Lower lobe of right lung (tissue), 2 donors: ENCODE data around the gene PCBP3. TPM values are rescaled to one million over a fixed set of nuclear protein-coding genes. Genes with fewer than 3 reads are reported as not detected.

Experiments used
- ATAC-seq, 2 donors: fragments of 200-7000 bp; cut with Tn5 transposase; one replicate each; pipeline ENCODE4 v1.9.1; 2020 to 2022; ENCODE audit warnings: mild to moderate bottlenecking in 2 of 2, moderate library complexity in 2 of 2
- DNase-seq: peaks from one replicate; pipeline ENCODE4 v3.0.0-alpha.2; 2020
- H3K27ac ChIP-seq: fragments of 200-600 bp; one replicate; pipeline ENCODE4 v1.8.0; 2022
- H3K27me3 ChIP-seq: fragments of 200-600 bp; one replicate; pipeline ENCODE4 v1.8.0; 2022; ENCODE audit warnings: low read depth
- H3K36me3 ChIP-seq: fragments of 200-600 bp; one replicate; pipeline ENCODE4 v1.8.0; 2022; ENCODE audit warnings: mild to moderate bottlenecking
- H3K4me1 ChIP-seq: fragments of 200-600 bp; one replicate; pipeline ENCODE4 v1.8.0; 2022
- H3K4me3 ChIP-seq: fragments of 200-600 bp; one replicate; pipeline ENCODE4 v1.8.0; 2022; ENCODE audit warnings: mild to moderate bottlenecking
- H3K9me3 ChIP-seq: fragments of 200-600 bp; one replicate; pipeline ENCODE4 v1.8.0; 2022
- intact Hi-C: fragments of 100-400 bp; cut with DNase I; formaldehyde crosslinking; loops from one replicate; pipeline ENCODE4 v1.11.0; 2022
- total RNA-seq: library from RNA; stranded (reverse); fragmentation: NEBNext Ultra II Directional; extraction: Animal tissue kit (Norgen Biotek cat#: 25700); gene quantifications from one replicate; pipeline ENCODE4 v1.2.1, GENCODE V29; 2021
- TF ChIP-seq, protein P1 (sequence below): fragments of 200-600 bp; IDR thresholded peaks from one replicate; pipeline ENCODE4 v1.8.0; 2022; ENCODE audit warnings: antibody characterized with exemption, mild to moderate bottlenecking
- donor health status: DM: no; HTN: yes; CAD: no; lungs with severe emphysema.

The PCBP3 gene
- total RNA-seq, 1 donor from 2014 or later = 4.5 TPM

DNA sequence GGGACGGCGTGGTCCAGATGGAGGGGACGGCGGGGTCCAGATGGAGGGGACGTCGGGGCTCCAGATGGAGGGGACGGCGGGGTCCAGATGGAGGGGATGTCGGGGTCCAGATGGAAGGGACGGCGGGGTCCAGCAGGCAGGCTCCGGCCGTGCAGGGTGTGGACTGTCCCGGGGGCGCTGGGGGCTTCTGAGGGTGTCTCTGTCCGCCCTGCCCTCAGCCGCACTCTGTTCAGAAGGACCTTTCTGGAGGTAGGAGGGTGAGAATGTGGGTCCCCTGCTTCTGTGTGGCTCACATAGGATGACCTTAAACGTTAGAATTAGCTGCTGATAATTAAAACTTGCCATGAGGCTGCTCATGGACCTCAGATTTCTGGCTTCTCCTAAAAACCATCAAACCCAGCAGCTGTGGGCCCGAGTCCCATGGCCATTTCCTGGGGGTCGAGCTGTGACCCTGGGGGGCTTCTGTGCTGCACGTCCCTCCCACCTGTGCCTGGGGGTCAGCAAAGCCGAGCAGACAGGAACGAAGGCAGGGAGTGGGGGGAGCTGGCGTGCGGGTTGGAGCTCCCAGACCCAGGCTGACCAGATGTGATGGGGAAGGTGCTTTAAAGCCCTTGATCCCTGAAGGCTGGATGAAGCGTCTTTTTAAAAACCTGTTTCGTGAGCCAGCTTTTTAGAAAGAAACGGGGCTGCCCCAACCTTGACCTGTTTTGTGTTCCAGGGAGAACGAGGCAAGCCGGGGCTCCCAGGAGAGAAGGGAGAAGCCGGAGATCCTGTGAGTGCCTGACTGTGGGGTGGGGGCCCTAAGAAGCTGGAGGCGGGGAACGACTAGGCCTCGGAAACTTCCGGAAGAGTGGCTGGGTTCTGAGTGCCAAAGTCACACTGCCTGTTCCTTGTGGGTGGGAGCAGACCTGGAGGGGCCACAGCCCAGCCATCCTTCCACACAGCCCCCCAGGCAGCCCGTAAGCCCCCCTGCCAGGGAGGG lies 345.1 kb downstream of the PCBP3 start:
- Histone ChIP-seq H3K27ac (no peak overlapping the region), H3K4me3 (no peak overlapping the region), H3K9me3 (no peaks in the 10 kb centered on the region), H3K27me3 (no peaks in the 10 kb centered on the region), H3K36me3 (peaks cover 39% of the 10 kb centered on the region), H3K4me1 (no peaks in the 10 kb centered on the region)
- TF ChIP-seq, protein P1, sequence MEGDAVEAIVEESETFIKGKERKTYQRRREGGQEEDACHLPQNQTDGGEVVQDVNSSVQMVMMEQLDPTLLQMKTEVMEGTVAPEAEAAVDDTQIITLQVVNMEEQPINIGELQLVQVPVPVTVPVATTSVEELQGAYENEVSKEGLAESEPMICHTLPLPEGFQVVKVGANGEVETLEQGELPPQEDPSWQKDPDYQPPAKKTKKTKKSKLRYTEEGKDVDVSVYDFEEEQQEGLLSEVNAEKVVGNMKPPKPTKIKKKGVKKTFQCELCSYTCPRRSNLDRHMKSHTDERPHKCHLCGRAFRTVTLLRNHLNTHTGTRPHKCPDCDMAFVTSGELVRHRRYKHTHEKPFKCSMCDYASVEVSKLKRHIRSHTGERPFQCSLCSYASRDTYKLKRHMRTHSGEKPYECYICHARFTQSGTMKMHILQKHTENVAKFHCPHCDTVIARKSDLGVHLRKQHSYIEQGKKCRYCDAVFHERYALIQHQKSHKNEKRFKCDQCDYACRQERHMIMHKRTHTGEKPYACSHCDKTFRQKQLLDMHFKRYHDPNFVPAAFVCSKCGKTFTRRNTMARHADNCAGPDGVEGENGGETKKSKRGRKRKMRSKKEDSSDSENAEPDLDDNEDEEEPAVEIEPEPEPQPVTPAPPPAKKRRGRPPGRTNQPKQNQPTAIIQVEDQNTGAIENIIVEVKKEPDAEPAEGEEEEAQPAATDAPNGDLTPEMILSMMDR = no peak
- intact Hi-C loops = no loop called here
- no peak for ATAC-seq
- DNase-seq = no peak

DNA sequence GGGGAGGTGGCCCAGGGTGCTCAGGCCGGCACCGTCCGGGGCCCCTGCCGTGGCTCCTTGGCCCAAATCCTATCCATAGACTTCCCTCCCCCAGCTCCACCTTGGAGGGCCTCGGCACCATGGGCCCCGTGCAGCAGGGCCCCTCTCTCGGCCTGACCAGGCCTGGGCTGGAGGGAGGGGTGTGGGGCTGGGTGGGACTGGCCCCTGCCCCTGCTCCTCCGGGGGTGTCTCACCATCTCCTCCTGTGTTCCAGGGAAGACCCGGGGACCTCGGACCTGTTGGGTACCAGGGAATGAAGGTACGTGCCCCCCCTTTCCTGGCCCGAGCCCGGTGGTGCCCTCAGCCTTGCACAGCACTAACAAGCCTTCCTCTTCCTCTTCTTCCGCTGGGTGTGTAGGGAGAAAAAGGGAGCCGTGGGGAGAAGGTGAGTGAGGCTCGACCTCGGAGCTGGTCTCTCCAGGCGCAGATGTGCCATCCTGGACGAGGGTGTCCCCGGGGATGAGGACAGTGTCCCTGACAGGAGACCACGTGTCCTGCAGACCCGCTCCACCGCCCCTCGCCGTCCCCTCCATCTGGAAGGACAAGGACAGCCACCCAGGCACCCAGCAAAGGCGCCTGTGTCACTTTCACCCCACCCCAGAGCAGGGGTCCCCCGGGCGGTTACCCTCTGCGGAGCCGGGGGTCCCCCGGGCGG lies 346.0 kb downstream of the PCBP3 start:
- no peaks in the 10 kb centered on the region for H3K27me3 ChIP-seq
- no peaks in the 10 kb centered on the region for H3K9me3 ChIP-seq
- H3K4me1 ChIP-seq = no peaks in the 10 kb centered on the region
- no peak overlapping the region for H3K27ac ChIP-seq
- ATAC-seq (no peak), DNase-seq (peak; percentile 38)
- intact Hi-C loops = no loop called here
- H3K36me3 ChIP-seq = peaks cover 43% of the 10 kb centered on the region
- H3K4me3 ChIP-seq = no peak overlapping the region
- TF ChIP-seq, protein P1 = no peak

DNA sequence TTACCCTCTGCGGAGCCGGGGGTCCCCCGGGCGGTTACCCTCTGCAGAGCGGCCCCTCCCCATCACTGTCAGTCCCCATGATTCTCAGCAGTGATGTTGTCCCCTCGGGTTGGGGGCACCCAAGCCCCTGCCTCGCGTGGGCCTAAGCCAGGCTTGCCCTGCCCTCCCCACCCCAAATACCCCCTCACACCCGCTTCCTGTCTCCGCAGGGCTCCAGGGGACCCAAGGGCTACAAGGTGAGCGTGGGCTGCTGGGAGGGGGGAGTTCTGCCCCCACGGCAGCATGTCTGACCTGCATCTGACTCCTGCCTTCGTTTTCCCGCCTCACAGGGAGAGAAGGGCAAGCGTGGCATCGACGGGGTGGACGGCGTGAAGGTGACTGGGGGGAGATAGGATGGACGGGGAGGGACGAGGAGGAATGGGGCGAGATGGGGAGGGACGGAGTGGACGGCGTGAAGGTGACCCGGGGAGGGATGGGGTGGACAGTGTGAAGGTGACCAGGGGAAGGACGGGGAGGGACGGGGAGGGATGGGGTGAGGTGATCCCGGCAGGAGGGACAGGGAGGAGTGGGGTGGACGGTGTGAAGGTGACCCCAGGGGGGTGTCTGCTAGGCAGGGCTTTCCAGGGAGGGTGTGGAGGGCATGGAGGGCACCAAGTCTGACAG lies 346.7 kb downstream of the PCBP3 start:
- Histone ChIP-seq H3K4me3 (no peak overlapping the region), H3K4me1 (no peaks in the 10 kb centered on the region), H3K36me3 (peaks cover 47% of the 10 kb centered on the region), H3K27me3 (no peaks in the 10 kb centered on the region), H3K27ac (no peak overlapping the region), H3K9me3 (no peaks in the 10 kb centered on the region)
- ATAC-seq (no peak), DNase-seq (peak; percentile 40)
- intact Hi-C loops = no loop called here
- TF ChIP-seq, protein P1 = no peak

- DNase-seq = peak; percentile 43
Measured at GRCh38 chr21:45990741-45991605, 347.4 kb downstream of the PCBP3 start.

More at GRCh38 chr21:45990741-45991605, 347.4 kb downstream of the PCBP3 start:
- no peaks in the 10 kb centered on the region for H3K4me1 ChIP-seq
- peaks cover 48% of the 10 kb centered on the region for H3K36me3 ChIP-seq
- TF ChIP-seq, protein P1 = no peak
- H3K27me3 ChIP-seq = no peaks in the 10 kb centered on the region
- H3K4me3 ChIP-seq = no peak overlapping the region
- no peak overlapping the region for H3K27ac ChIP-seq
- H3K9me3 ChIP-seq = no peaks in the 10 kb centered on the region
- no peak for ATAC-seq
- intact Hi-C loops = no loop called here
